H1 (cell line): ENCODE measurements around the gene SMYD1. TPM values are rescaled to one million over a fixed set of nuclear protein-coding genes. Genes with fewer than 3 reads are reported as not detected.

Experiments
- CTCF ChIA-PET: fragments of 300-600 bp; sonication (Branson Sonifier 250); formaldehyde crosslinking; loops from one replicate; lab custom pipeline; 2021; ENCODE audit not compliant: partially characterized antibody; lab: Charles Lee
- POLR2A ChIA-PET: fragments of 300-600 bp; sonication (Branson Sonifier 250); formaldehyde crosslinking; loops from one replicate; lab custom pipeline; 2021; ENCODE audit warnings: inconsistent platforms; ENCODE audit not compliant: partially characterized antibody; lab: Charles Lee
- DNase-seq, 2 experiments: peaks; one replicate each; pipeline versions ENCODE4 v3.0.0 to v3.0.0-alpha.2; 2010 to 2022; ENCODE audit warnings: low spot score in 2 of 2, low read depth in 1 of 2, mixed read lengths in 1 of 2
- FAIRE-seq: peaks from 2 replicates; lab custom pipeline; 2011; peaks lifted over from hg19 to GRCh38; lab: Jason Lieb, UNC
- H2AFZ ChIP-seq: 2 replicates; pipeline ENCODE4 v1.8.1; 2012; ENCODE audit warnings: low read length, inconsistent platforms
- H2AK5ac ChIP-seq: 2 replicates; pipeline ENCODE4 v1.6.1; 2013; ENCODE audit warnings: low read depth, low read length
- H2BK120ac ChIP-seq: replicated peaks from 2 replicates; pipeline ENCODE3; 2013; ENCODE audit warnings: low read depth, low read length, inconsistent platforms
- H2BK12ac ChIP-seq: 2 replicates; pipeline ENCODE4 v1.6.1; 2013; ENCODE audit warnings: low read depth, low read length
- H2BK15ac ChIP-seq: 2 replicates; pipeline ENCODE4 v1.6.1; 2013; ENCODE audit warnings: low read length
- H2BK20ac ChIP-seq: 2 replicates; pipeline ENCODE4 v1.6.1; 2013; ENCODE audit warnings: low read length
- H2BK5ac ChIP-seq: 2 replicates; pipeline ENCODE4 v1.6.1; 2013; ENCODE audit warnings: low read depth, low read length
- H3K14ac ChIP-seq: 2 replicates; pipeline ENCODE4 v1.6.1; 2013; ENCODE audit warnings: inconsistent platforms; ENCODE audit not compliant: insufficient read length
- H3K18ac ChIP-seq: 2 replicates; pipeline ENCODE4 v1.6.1; 2013; ENCODE audit warnings: low read length; ENCODE audit errors: extremely low read depth
- H3K23ac ChIP-seq: 2 replicates; pipeline ENCODE4 v1.6.1; 2013; ENCODE audit warnings: inconsistent platforms; ENCODE audit not compliant: insufficient read length
- H3K23me2 ChIP-seq: 2 replicates; pipeline ENCODE4 v1.6.1; 2013; ENCODE audit warnings: low read depth, low read length
- H3K27ac ChIP-seq: 2 replicates; pipeline ENCODE4 v1.6.1; 2011; ENCODE audit warnings: low read depth, low read length, inconsistent platforms
- H3K27me3 ChIP-seq, 4 experiments: replicated peaks in 1 of 4; 1 replicate in 1 of 4; 2 replicates in 3 of 4; pipeline versions ENCODE4 v1.6.1 to v1.8.1; 2011 to 2013; ENCODE audit warnings: low read length in 3 of 4, mild to moderate bottlenecking in 3 of 4, inconsistent platforms in 2 of 4, mixed read lengths in 2 of 4, moderate library complexity in 1 of 4; ENCODE audit not compliant: control insufficient read depth in 3 of 4, insufficient read depth in 3 of 4; ENCODE audit errors: extremely low read depth in 1 of 4
- H3K36me3 ChIP-seq, 4 experiments: 2 replicates each; pipeline versions ENCODE4 v1.6.1 to v1.8.1; 2011 to 2013; ENCODE audit warnings: mild to moderate bottlenecking in 4 of 4, low read length in 3 of 4, moderate library complexity in 2 of 4, control low read depth in 1 of 4, inconsistent platforms in 1 of 4; ENCODE audit not compliant: insufficient read depth in 4 of 4, control insufficient read depth in 2 of 4
- H3K4ac ChIP-seq: replicated peaks from 2 replicates; pipeline ENCODE3; 2013; ENCODE audit warnings: low read length, low read depth, mixed read lengths, inconsistent platforms; ENCODE audit not compliant: insufficient read length
- H3K4me1 ChIP-seq, 4 experiments: replicated peaks in 1 of 4; 1 replicate in 1 of 4; 2 replicates in 3 of 4; pipeline versions ENCODE4 v1.6.1 to v1.8.1; 2011 to 2013; ENCODE audit warnings: low read length in 3 of 4, inconsistent platforms in 2 of 4, mixed read lengths in 1 of 4; ENCODE audit not compliant: insufficient read depth in 4 of 4, control insufficient read depth in 3 of 4
- H3K4me2 ChIP-seq, 2 experiments: 2 replicates each; pipeline versions ENCODE4 v1.6.1 to v1.8.1; 2011 to 2013; ENCODE audit warnings: low read depth in 2 of 2, low read length in 2 of 2, control low read depth in 1 of 2, inconsistent platforms in 1 of 2, mild to moderate bottlenecking in 1 of 2; ENCODE audit not compliant: insufficient read depth in 1 of 2
- H3K4me3 ChIP-seq, 4 experiments: fragments of 200-600, 300-600 bp in 1 of 4; sonication (generic), shearing (Covaris generic), sonication (Bioruptor Twin) in 1 of 4; 2 replicates each; pipeline versions ENCODE4 v1.5.1 to v1.8.1; 2011 to 2016; ENCODE audit warnings: low read length in 4 of 4, low read depth in 3 of 4, control low read depth in 2 of 4, inconsistent platforms in 2 of 4, mild to moderate bottlenecking in 2 of 4, mixed read lengths in 1 of 4, moderate library complexity in 1 of 4; ENCODE audit not compliant: insufficient read depth in 2 of 4; ENCODE audit errors: extremely low read depth in 1 of 4
- H3K56ac ChIP-seq: replicated peaks from 2 replicates; pipeline ENCODE3; 2013; ENCODE audit warnings: low read depth, mild to moderate bottlenecking, mixed read lengths, low read length, inconsistent platforms; ENCODE audit not compliant: insufficient read length
- H3K79me1 ChIP-seq: 2 replicates; pipeline ENCODE4 v1.6.1; 2013; ENCODE audit warnings: low read depth, low read length, control low read depth
- H3K79me2 ChIP-seq, 2 experiments: 2 replicates each; pipeline versions ENCODE4 v1.6.1 to v1.8.1; 2012 to 2013; ENCODE audit warnings: low read length in 2 of 2, mild to moderate bottlenecking in 2 of 2, inconsistent platforms in 1 of 2; ENCODE audit not compliant: insufficient read depth in 2 of 2, control insufficient read depth in 1 of 2
- H3K9ac ChIP-seq, 4 experiments: replicated peaks in 1 of 4; 1 replicate in 1 of 4; 2 replicates in 3 of 4; pipeline versions ENCODE4 v1.6.1 to v1.8.1; 2011 to 2013; ENCODE audit warnings: low read depth in 3 of 4, low read length in 3 of 4, control low read depth in 2 of 4, mild to moderate bottlenecking in 2 of 4, moderate library complexity in 2 of 4, inconsistent platforms in 1 of 4; ENCODE audit errors: extremely low read depth in 1 of 4
- H3K9me3 ChIP-seq, 2 experiments: 2 replicates each; pipeline versions ENCODE4 v1.6.1 to v1.8.1; 2012 to 2013; ENCODE audit warnings: mild to moderate bottlenecking in 2 of 2, moderate library complexity in 2 of 2, control low read depth in 1 of 2, inconsistent platforms in 1 of 2, low read depth in 1 of 2, low read length in 1 of 2, mixed read lengths in 1 of 2; ENCODE audit not compliant: insufficient read depth in 2 of 2
- H4K20me1 ChIP-seq, 2 experiments: replicated peaks in 1 of 2; 2 replicates each; pipeline versions ENCODE3 to v1.8.1; 2011 to 2013; ENCODE audit warnings: inconsistent platforms in 2 of 2, low read length in 2 of 2, mild to moderate bottlenecking in 1 of 2; ENCODE audit not compliant: insufficient read depth in 2 of 2, control insufficient read depth in 1 of 2
- H4K5ac ChIP-seq: 2 replicates; pipeline ENCODE4 v1.6.1; 2013; ENCODE audit warnings: low read length, low read depth, mixed read lengths, inconsistent platforms; ENCODE audit not compliant: insufficient read length
- H4K8ac ChIP-seq: 2 replicates; pipeline ENCODE4 v1.8.0; 2013; ENCODE audit warnings: mild to moderate bottlenecking, moderate library complexity, low read length, inconsistent platforms; ENCODE audit not compliant: insufficient read depth; ENCODE audit errors: extremely low read depth
- H4K91ac ChIP-seq: replicated peaks from 2 replicates; pipeline ENCODE3; 2013; ENCODE audit warnings: low read length, mixed read lengths, inconsistent platforms; ENCODE audit not compliant: insufficient read length
- BCL11A ChIP-seq, 2 experiments: IDR thresholded peaks; one replicate each; pipeline ENCODE4 v1.6.1; 2011; ENCODE audit warnings: low read depth in 2 of 2, low read length in 2 of 2, mild to moderate bottlenecking in 2 of 2
- BRCA1 ChIP-seq: IDR thresholded peaks from 2 replicates; pipeline ENCODE4 v1.6.1; 2012; ENCODE audit warnings: low read depth, low read length, improper control_type of control experiment
- CBX5 ChIP-seq: fragments of 300-800, 300-1000 bp; sonication (generic); IDR thresholded peaks from 2 replicates; pipeline ENCODE4 v1.7.1; 2016; ENCODE audit warnings: antibody characterized with exemption, low read length, low read depth
- CHD1 ChIP-seq: IDR thresholded peaks from 2 replicates; pipeline ENCODE4 v1.6.1; 2012; ENCODE audit warnings: low read depth, low read length, improper control_type of control experiment
- EP300 ChIP-seq, 2 experiments: IDR thresholded peaks; 1 replicate in 1 of 2; 2 replicates in 1 of 2; pipeline ENCODE4 v1.6.1; 2011 to 2012; ENCODE audit warnings: low read depth in 2 of 2, low read length in 2 of 2, mild to moderate bottlenecking in 2 of 2, borderline replicate concordance in 1 of 2, inconsistent platforms in 1 of 2, moderate library complexity in 1 of 2
- GTF2F1 ChIP-seq: IDR thresholded peaks from 2 replicates; pipeline ENCODE4 v1.6.1; 2012; ENCODE audit warnings: low read depth, low read length, improper control_type of control experiment, borderline replicate concordance
- KDM4A ChIP-seq: IDR thresholded peaks from one replicate; pipeline ENCODE4 v1.7.1; 2012; ENCODE audit warnings: low read depth, mild to moderate bottlenecking, moderate library complexity, low read length, inconsistent platforms; ENCODE audit not compliant: severe bottlenecking
- NANOG ChIP-seq: IDR thresholded peaks from 2 replicates; pipeline ENCODE4 v1.6.1; 2011; ENCODE audit warnings: low read length, low read depth, mild to moderate bottlenecking, inconsistent platforms; ENCODE audit not compliant: insufficient read depth, poor library complexity, severe bottlenecking
- NRF1 ChIP-seq: IDR thresholded peaks from 2 replicates; pipeline ENCODE4 v1.6.1; 2011; ENCODE audit warnings: mild to moderate bottlenecking, low read depth, low read length, improper control_type of control experiment
- POLR2AphosphoS5 ChIP-seq: IDR thresholded peaks from 2 replicates; pipeline ENCODE4 v1.6.1; 2011; ENCODE audit warnings: low read depth, low read length
- TCF12 ChIP-seq: IDR thresholded peaks from 2 replicates; pipeline ENCODE4 v1.6.1; 2011; ENCODE audit warnings: low read depth, mild to moderate bottlenecking, low read length
- WGBS, 2 experiments: shearing (Covaris generic) in 1 of 2; methylation state at CpG; one replicate each; pipeline versions ENCODE4 v1.1.6 to v1.1.7; 2013 to 2015; ENCODE audit warnings: low lambda C conversion rate in 2 of 2, mixed read lengths in 2 of 2, inconsistent platforms in 1 of 2, low coverage in 1 of 2, missing lambda C conversion rate in 1 of 2; ENCODE audit not compliant: insufficient replicate concordance in 2 of 2, insufficient coverage in 1 of 2, insufficient read length in 1 of 2; ENCODE audit errors: extremely low coverage in 1 of 2, missing lambda C conversion rate in 1 of 2; 5-methylcytosine and 5-hydroxymethylcytosine counted together
- polyA plus RNA-seq, 7 experiments: library from polyadenylated mRNA; depleted of rRNA in 3 of 7; stranded (reverse) in 5 of 7; unstranded in 2 of 7; fragments of >200 nt in 5 of 7; fragments of 200-250 nt in 2 of 7; gene quantifications; 1 replicate in 5 of 7; 2 replicates in 1 of 7; 4 replicates in 1 of 7; pipeline versions ENCODE4 v1.2.1 to v1.2.3, GENCODE V29; 2011 to 2013; ENCODE audit warnings: missing spikeins in 2 of 7, mixed read lengths in 2 of 7
- total RNA-seq: library from RNA; stranded (reverse); fragmentation: NEBNext Ultra II Directional; extraction: Animal tissue kit (Norgen Biotek cat#: 25700); gene quantifications from 2 replicates; pipeline ENCODE4 v1.2.1, GENCODE V29; 2021

The SMYD1 gene
- total and polyA plus RNA-seq, 2 of the 8 experiments (the other 6 are each of a cell fraction or from before 2014, with no cell fraction given), result 0.06 TPM; not detected in 1

DNA sequence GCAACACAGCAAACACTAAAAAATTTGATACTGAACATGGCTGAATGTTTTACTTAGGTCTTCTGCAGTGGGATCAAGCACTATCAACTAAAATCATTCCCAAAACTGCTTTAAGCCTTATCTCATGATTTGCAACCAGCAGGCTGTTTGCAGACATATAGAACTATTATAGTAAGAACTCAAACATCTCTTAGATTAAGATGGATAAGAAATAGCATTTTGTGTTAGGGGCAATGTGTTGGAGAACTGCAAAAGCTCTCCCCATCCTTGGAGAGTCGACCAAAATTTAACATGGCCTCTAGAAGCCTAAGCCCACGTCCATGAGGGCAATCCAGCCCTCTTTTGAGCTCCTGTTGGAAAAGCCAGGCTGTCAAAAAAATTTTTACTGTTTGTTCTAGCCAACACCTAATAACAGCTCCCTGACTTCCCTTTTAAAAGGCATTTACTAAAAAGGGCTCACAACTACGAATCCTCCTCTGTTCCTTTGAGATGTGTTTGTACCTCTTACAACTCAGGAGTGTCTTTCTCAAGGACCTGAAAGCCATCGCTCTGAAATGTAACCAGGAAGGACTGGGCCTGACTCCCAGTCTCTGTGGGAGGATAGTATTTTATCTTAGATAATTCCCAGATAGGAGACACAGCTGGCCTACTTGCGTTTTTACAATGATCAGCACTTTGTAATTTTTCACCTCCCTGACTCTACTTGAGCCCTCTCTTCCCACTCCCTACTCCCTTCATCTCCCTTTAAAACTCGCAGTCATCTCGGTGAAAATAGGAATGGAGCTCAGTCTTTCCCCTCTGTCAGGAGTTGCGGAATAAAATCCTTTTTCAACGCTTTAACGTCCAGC lies 13.5 kb upstream of the SMYD1 start:
- no peak overlapping the region for H3K18ac ChIP-seq
- peaks cover 0 to 8% (median 4%) of the 10 kb centered on the region in 4 experiments; a peak in 5 of 7 replicates for H3K4me1 ChIP-seq
- peaks cover 0 to 6% of the 10 kb centered on the region in 2 experiments for H4K20me1 ChIP-seq
- no peak overlapping the region for H3K4ac ChIP-seq
- no peak for DNase-seq
- H4K5ac ChIP-seq, result no peak overlapping the region
- H3K9me3 ChIP-seq, result no peaks in the 10 kb centered on the region
- H2BK5ac ChIP-seq, result no peak overlapping the region
- H3K79me1 ChIP-seq, result 0 out of 2 replicates have a peak, but pooled peaks cover 3% of the 10 kb centered on the region
- no peaks in the 10 kb centered on the region for H3K27me3 ChIP-seq
- H4K91ac ChIP-seq, result no peak overlapping the region
- CTCF ChIA-PET, result interaction anchor here (1.0 to 1.6 kb wide), 5 partner anchors 12 to 137 kb away, joined by 3 to 4 read pairs (median 3); no protein-coding TSS in a partner anchor
- POLR2A ChIA-PET, result interaction anchor here (0.6 to 2.4 kb wide), 11 partner anchors 13 to 1245 kb away, joined by 3 to 26 read pairs (median 3); partner anchors contain the start of gene RNU2-63P
- H3K23me2 ChIP-seq, result no peaks in the 10 kb centered on the region; the same call in 1 of the 2 replicates
- peak overlapping the region; percentile 88 to 99 (median 93) for H3K4me3 ChIP-seq
- peak overlapping the region in 1 of 4 experiments; percentile 88; a peak in 2 of 7 replicates for H3K9ac ChIP-seq
- H2AK5ac ChIP-seq, result no peak overlapping the region
- WGBS, 2 experiments, result 87% methylated on average over 10 of the region's 10 CpGs; no CpG with 5 or more reads in 1 of the 2 experiments
- H3K56ac ChIP-seq, result no peak overlapping the region
- no peak overlapping the region for H2BK120ac ChIP-seq
- no peak overlapping the region for H3K14ac ChIP-seq
- H3K27ac ChIP-seq, result no peak overlapping the region
- no peak overlapping the region for H4K8ac ChIP-seq
- no peak overlapping the region for H2BK15ac ChIP-seq
- H3K4me2 ChIP-seq, result peak overlapping the region; percentile 72 to 84
- no peak overlapping the region for H2BK12ac ChIP-seq
- H3K79me2 ChIP-seq, result peaks cover 4 to 24% of the 10 kb centered on the region in 2 experiments; a peak in 3 of 4 replicates
- no peak overlapping the region for H3K23ac ChIP-seq
- peaks cover 0 to 12% (median 0%) of the 10 kb centered on the region in 4 experiments; a peak in 1 of 8 replicates for H3K36me3 ChIP-seq
- H2BK20ac ChIP-seq, result no peak overlapping the region
- H2AFZ ChIP-seq, result no peak overlapping the region
- no peak for FAIRE-seq
- no peak for TF ChIP-seq CBX5
- TF ChIP-seq KDM4A, result no peak
- TF ChIP-seq BRCA1, result no peak
- TF ChIP-seq NANOG, result no peak
- TF ChIP-seq BCL11A (IDR thresholded peaks at IDR 0.05; ENCODE audit: low read depth in 2 of 2, low read length in 2 of 2), result no peak
- no peak for TF ChIP-seq CHD1
- TF ChIP-seq GTF2F1, result no peak
- no peak for TF ChIP-seq EP300 (IDR thresholded peaks at IDR 0.05; ENCODE audit: borderline replicate concordance in 1 of 2, low read depth in 2 of 2, low read length in 2 of 2)
- no peak for TF ChIP-seq POLR2AphosphoS5
- no peak for TF ChIP-seq TCF12
- TF ChIP-seq NRF1, result no peak
